Mammary epithelial cell (primary cell): Measurements from ENCODE around the gene FFAR4.

Source experiments
- EZH2 ChIP-seq: IDR thresholded peaks from 2 replicates; pipeline ENCODE4 v1.6.1; 2012; ENCODE audit warnings: low read length, inconsistent platforms, borderline replicate concordance
- TF ChIP-seq, protein P1 (sequence below), 2 donors: IDR thresholded peaks in 1 of 2; conservative IDR thresholded peaks in 1 of 2; 2 replicates each; pipeline ENCODE4 v1.5.1; 2011 to 2012; ENCODE audit warnings: inconsistent platforms in 2 of 2, low read length in 2 of 2, mild to moderate bottlenecking in 2 of 2, control low read depth in 1 of 2, low read depth in 1 of 2; ENCODE audit not compliant: insufficient read depth in 1 of 2; ENCODE audit errors: extremely low read depth in 1 of 2

DNA sequence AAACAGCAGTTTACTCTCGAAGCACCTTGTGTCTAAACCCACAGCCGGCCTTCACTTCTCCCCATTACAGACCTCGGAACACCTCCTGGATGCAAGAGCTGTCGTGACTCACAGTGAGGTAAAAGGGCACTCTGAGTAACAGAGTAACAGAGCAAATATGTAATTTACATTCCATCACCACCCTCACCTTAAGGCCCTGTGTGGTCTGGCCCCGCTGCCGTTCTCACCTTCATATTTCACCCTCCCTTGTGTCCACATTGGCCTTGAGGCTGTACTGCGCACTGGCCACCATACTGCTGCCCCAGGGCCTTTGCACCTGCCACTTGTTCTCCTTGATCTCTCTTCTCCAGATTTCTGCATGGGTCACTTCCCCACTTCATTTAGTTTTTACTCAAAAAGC, 12.6 kb downstream of the FFAR4 start:
- TF ChIP-seq, protein P1, sequence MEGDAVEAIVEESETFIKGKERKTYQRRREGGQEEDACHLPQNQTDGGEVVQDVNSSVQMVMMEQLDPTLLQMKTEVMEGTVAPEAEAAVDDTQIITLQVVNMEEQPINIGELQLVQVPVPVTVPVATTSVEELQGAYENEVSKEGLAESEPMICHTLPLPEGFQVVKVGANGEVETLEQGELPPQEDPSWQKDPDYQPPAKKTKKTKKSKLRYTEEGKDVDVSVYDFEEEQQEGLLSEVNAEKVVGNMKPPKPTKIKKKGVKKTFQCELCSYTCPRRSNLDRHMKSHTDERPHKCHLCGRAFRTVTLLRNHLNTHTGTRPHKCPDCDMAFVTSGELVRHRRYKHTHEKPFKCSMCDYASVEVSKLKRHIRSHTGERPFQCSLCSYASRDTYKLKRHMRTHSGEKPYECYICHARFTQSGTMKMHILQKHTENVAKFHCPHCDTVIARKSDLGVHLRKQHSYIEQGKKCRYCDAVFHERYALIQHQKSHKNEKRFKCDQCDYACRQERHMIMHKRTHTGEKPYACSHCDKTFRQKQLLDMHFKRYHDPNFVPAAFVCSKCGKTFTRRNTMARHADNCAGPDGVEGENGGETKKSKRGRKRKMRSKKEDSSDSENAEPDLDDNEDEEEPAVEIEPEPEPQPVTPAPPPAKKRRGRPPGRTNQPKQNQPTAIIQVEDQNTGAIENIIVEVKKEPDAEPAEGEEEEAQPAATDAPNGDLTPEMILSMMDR (conservative IDR thresholded peaks at IDR 0.05 in 1 of 2, IDR thresholded peaks at IDR 0.05 in 1 of 2; ENCODE audit: extremely low read depth in 1 of 2, insufficient read depth in 1 of 2, low read depth in 1 of 2, low read length in 2 of 2), result no peak
- TF ChIP-seq EZH2, result no peak
